ENCODE data around the gene MT1A.

DNA sequence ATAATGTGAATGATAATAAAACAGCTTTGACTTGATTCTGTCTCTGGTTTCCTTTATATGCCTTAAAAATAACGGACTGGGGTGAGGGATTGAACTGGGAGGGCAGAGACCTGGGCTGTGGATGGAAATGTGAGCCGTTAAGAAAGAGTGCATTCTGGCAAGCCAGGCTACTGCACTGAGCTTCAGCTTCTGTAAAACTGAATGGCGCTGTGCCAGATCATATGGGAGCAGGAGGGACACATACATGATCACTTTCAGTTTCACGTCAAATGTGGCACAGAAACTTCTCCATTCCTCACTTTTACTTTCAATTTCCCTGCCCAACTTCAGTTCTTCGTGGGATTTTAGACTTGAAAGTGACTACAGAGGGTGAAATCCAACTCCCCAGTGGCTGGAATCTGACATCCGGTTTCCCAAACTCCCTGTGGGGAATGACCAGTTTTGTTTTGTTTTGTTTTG lies 29.0 kb upstream of the MT1A start:
- TF ChIP-seq CTCF (IDR thresholded peaks at IDR 0.05; ENCODE audit: insufficient read depth, low read depth, low read length) (no peak), EZH2 (IDR thresholded peaks at IDR 0.05; ENCODE audit: insufficient read depth, low read length) (no peak)
